Esophagus muscularis mucosa (tissue), 4 donors: ENCODE measurements around the gene TIMM29. TPM values are rescaled to one million over a fixed set of nuclear protein-coding genes. Genes with fewer than 3 reads are reported as not detected.

ENCODE experiments used
- DNase-seq: peaks from one replicate; pipeline ENCODE4 v3.0.0-alpha.2; 2017; ENCODE audit errors: extremely low spot score
- H3K27ac ChIP-seq, 4 donors: fragments of 200-600 bp; sonication (generic); replicated peaks in 1 of 4; 1 replicate in 3 of 4; 2 replicates in 1 of 4; pipeline ENCODE4 v1.5.1; 2016 to 2019; ENCODE audit warnings: mild to moderate bottlenecking in 1 of 4
- H3K27me3 ChIP-seq, 4 donors: fragments of 200-600 bp; sonication (generic); one replicate each; pipeline versions ENCODE4 v1.5.1 to v1.6.0; 2016 to 2019
- H3K36me3 ChIP-seq, 4 donors: fragments of 200-600 bp; sonication (generic); one replicate each; pipeline ENCODE4 v1.5.1; 2016 to 2019
- H3K4me1 ChIP-seq, 4 donors: fragments of 200-600 bp; sonication (generic); one replicate each; pipeline ENCODE4 v1.5.1; 2016 to 2019
- H3K4me3 ChIP-seq, 4 donors: fragments of 200-600 bp; sonication (generic); 1 replicate in 2 of 4; 2 replicates in 2 of 4; pipeline ENCODE4 v1.5.1; 2016 to 2019; ENCODE audit warnings: mild to moderate bottlenecking in 4 of 4, moderate library complexity in 1 of 4
- H3K9me3 ChIP-seq, 4 donors: fragments of 200-600 bp; sonication (generic); 1 replicate in 3 of 4; 2 replicates in 1 of 4; pipeline ENCODE4 v1.5.1; 2016 to 2019
- CTCF ChIP-seq, 3 experiments: fragments of 200-600 bp in 2 of 3; fragments of 450-650 bp in 1 of 3; sonication (generic) in 2 of 3; IDR thresholded peaks; one replicate each; pipeline ENCODE4 v1.5.1; 2017 to 2019; ENCODE audit warnings: antibody characterized with exemption in 3 of 3, mild to moderate bottlenecking in 2 of 3, moderate library complexity in 1 of 3
- EP300 ChIP-seq: sonication (generic); formaldehyde crosslinking; IDR thresholded peaks from one replicate; pipeline ENCODE4 v1.6.1; 2017; ENCODE audit warnings: antibody characterized with exemption
- POLR2A ChIP-seq: fragments of 450-650 bp; IDR thresholded peaks from one replicate; pipeline ENCODE4 v1.6.1; 2017; ENCODE audit warnings: antibody characterized with exemption, moderate library complexity, mild to moderate bottlenecking, low read depth
- POLR2AphosphoS5 ChIP-seq, 2 donors: sonication (generic); formaldehyde crosslinking; IDR thresholded peaks; one replicate each; pipeline ENCODE4 v1.6.1; 2017; ENCODE audit warnings: antibody characterized with exemption in 2 of 2
- WGBS: methylation state at CpG from one replicate; pipeline ENCODE4 v1.1.5; 2018; 5-methylcytosine and 5-hydroxymethylcytosine counted together
- intact Hi-C: fragments of 100-400 bp; cut with DNase I; formaldehyde crosslinking; loops from one replicate; pipeline ENCODE4 v1.15.1; 2023
- total RNA-seq, 4 donors: library from RNA; depleted of rRNA; stranded (reverse); fragments of >200 nt; gene quantifications; one replicate each; pipeline versions ENCODE4 v1.1.0 to v1.2.1, GENCODE V29; 2016

TIMM29 gene
- total RNA-seq, 4 donors from 2014 or later: 32.6 to 58.7 (median 45.9) TPM

DNA sequence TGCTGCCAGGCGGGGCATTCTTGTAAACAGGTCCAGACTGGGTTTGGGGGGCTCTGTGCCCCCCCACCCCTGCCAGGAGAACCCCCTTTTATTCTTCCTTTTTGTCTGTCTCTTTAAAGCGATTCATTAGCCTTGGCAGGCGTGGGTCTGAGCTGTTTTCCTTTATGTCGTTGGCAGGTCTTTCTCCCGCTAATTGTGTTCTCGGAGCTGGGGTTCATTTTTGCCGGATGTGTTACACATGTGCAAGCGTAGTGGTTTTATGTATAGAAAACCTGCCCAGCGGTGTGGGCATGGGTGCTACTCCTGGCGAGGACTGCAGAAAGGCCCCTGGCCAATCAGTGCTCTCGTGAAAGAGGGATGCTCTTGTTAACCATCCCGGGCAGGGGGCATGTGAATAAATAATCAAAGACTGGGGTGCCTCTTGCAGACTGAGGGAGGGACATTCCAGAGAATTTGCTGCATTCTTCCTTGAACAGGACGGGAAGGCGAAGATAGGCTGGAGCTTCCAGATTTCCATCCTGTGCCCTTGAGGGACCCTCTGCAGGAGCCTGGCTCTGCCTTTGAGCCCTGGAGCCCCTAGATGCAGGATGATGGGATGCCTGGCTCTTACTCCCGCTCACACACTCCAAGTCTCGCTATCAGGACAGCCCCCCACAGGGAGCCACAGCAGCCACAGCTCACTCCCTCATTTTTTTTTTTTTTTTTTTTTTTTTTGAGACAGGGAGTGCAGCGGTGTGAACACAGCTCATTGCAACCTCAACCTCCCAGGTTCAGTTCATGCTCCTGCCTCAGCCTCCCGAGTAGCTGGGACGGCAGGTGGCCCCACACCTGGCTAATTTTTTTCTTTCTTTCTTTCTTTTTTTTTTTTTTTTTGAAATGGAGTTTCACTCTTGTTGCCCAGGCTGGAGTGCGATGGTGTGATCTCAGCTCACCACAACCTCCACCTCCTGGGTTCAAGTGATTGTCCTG lies 43.1 kb upstream of the TIMM29 start:
- H3K4me1 ChIP-seq: peaks cover 22 to 57% (median 46%) of the 10 kb centered on the region in 4 donors
- peak overlapping the region in 1 of 4 donors; percentile 16 for H3K27ac ChIP-seq
- no peaks in the 10 kb centered on the region for H3K36me3 ChIP-seq
- H3K9me3 ChIP-seq: no peaks in the 10 kb centered on the region
- DNase-seq: no peak
- intact Hi-C loops: no loop called here
- TF ChIP-seq POLR2AphosphoS5 (IDR thresholded peaks at IDR 0.05) (no peak), POLR2A (no peak), EP300 (no peak), CTCF (IDR thresholded peaks at IDR 0.05) (no peak)
- WGBS: 71% methylated on average over 20 of the region's 20 CpGs
- no peaks in the 10 kb centered on the region for H3K27me3 ChIP-seq
- no peak overlapping the region for H3K4me3 ChIP-seq

- intact Hi-C loops: no loop called here
- Histone ChIP-seq H3K9me3 (no peaks in the 10 kb centered on the region), H3K4me3 (no peak overlapping the region), H3K27me3 (no peaks in the 10 kb centered on the region), H3K36me3 (no peaks in the 10 kb centered on the region), H3K27ac (no peak overlapping the region), H3K4me1 (peaks cover 23 to 61% (median 49%) of the 10 kb centered on the region in 4 donors)
- no peak for DNase-seq
- TF ChIP-seq POLR2AphosphoS5 (IDR thresholded peaks at IDR 0.05) (no peak), POLR2A (no peak), CTCF (IDR thresholded peaks at IDR 0.05) (no peak), EP300 (no peak)
- WGBS: 86% methylated on average over 9 of the region's 9 CpGs
These were observed 40.8 kb upstream of the TIMM29 start for GRCh38 chr19:10887616-10888367.

DNA sequence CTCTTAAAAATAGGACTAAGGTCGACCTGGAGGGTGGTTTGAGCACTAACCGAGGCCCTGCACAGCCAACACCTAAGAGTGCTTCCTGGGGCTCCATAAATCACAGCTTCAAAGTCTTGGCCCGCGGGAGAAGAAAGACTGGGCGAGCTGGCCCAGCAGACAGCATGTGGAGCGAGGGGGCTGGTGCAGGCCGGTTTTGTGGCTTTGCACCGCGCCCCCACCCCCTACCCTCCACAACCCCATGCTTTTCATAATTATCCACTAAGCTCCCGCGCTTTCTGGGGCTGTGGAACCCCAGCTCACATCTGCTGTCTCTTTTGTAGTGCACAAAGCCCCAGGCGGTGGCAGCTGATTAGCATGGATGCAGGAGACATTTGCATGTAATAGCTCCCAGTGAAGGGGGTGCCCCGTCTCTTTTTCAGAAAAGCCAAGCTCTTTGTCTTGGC lies 40.2 kb upstream of the TIMM29 start:
- intact Hi-C loops: no loop called here
- Histone ChIP-seq H3K4me3 (no peak overlapping the region), H3K27ac (no peak overlapping the region), H3K9me3 (no peaks in the 10 kb centered on the region), H3K36me3 (no peaks in the 10 kb centered on the region), H3K4me1 (peaks cover 21 to 63% (median 48%) of the 10 kb centered on the region in 4 donors), H3K27me3 (no peaks in the 10 kb centered on the region)
- no peak for DNase-seq
- 77% methylated on average over 11 of the region's 13 CpGs for WGBS
- TF ChIP-seq POLR2A: no peak
- no peak for TF ChIP-seq EP300
- TF ChIP-seq CTCF (IDR thresholded peaks at IDR 0.05): no peak
- TF ChIP-seq POLR2AphosphoS5 (IDR thresholded peaks at IDR 0.05): no peak

GRCh38 chr19:10889880-10890279 lies 38.7 kb upstream of the TIMM29 start:
- Histone ChIP-seq H3K36me3 (no peaks in the 10 kb centered on the region), H3K9me3 (no peaks in the 10 kb centered on the region), H3K27me3 (no peaks in the 10 kb centered on the region), H3K27ac (no peak overlapping the region), H3K4me1 (peaks cover 27 to 61% (median 42%) of the 10 kb centered on the region in 4 donors), H3K4me3 (no peak overlapping the region)
- intact Hi-C loops: no loop called here
- 96% methylated on average over 4 of the region's 4 CpGs for WGBS
- TF ChIP-seq POLR2AphosphoS5 (IDR thresholded peaks at IDR 0.05) (no peak), CTCF (IDR thresholded peaks at IDR 0.05) (no peak), EP300 (no peak), POLR2A (no peak)
- DNase-seq: no peak
